Astrocyte (in vitro differentiated cells and primary cell): Measurements from ENCODE around the gene KRTAP10-1.

ENCODE experiments used
- CTCF ChIP-seq: IDR thresholded peaks from 2 replicates; pipeline ENCODE4 v1.5.1; 2011; ENCODE audit warnings: low read depth, mild to moderate bottlenecking, inconsistent platforms, low read length, moderate library complexity; ENCODE audit not compliant: insufficient read depth
- EZH2 ChIP-seq: IDR thresholded peaks from 2 replicates; pipeline ENCODE4 v1.6.1; 2012; ENCODE audit warnings: mild to moderate bottlenecking, low read length, inconsistent platforms; ENCODE audit not compliant: insufficient read depth

- TF ChIP-seq CTCF = no peak
- no peak for TF ChIP-seq EZH2
Observed at GRCh38 chr21:44519346-44520325, 20.4 kb downstream of the KRTAP10-1 start.
